ENCODE measurements around the gene SMYD2. TPM values are rescaled to one million over a fixed set of nuclear protein-coding genes. Genes with fewer than 3 reads are reported as not detected.

Gene SMYD2
- total RNA-seq, 1 experiment from 2014 or later = 6.4 TPM

- Mint-ChIP-seq H3K27me3 (ENCODE audit: low read depth) (no peaks in the 10 kb centered on the region), H3K4me3 (no peak overlapping the region), H3K27ac (no peak overlapping the region), H3K9me3 (no peaks in the 10 kb centered on the region), H3K4me1 (no peaks in the 10 kb centered on the region), H3K36me3 (no peaks in the 10 kb centered on the region)
- ChIA-PET CTCF (interaction anchor here (0.9 to 1.5 kb wide), 4 partner anchors 22 to 153 kb away, joined by 3 to 4 read pairs (median 3); no protein-coding TSS in a partner anchor), POLR2A (no interaction called here)
- TF ChIP-seq TEAD4 (CRISPR knock-in tag; IDR thresholded peaks at IDR 0.05) (no peak), FOXK1 (CRISPR knock-in tag; IDR thresholded peaks at IDR 0.05) (no peak), ATF3 (CRISPR knock-in tag; conservative IDR thresholded peaks at IDR 0.05) (no peak), MXD4 (CRISPR knock-in tag; IDR thresholded peaks at IDR 0.05; ENCODE audit: borderline replicate concordance) (no peak), RELA (CRISPR knock-in tag; IDR thresholded peaks at IDR 0.05; ENCODE audit: borderline replicate concordance) (no peak), HMGXB4 (CRISPR knock-in tag; IDR thresholded peaks at IDR 0.05) (no peak), E2F5 (CRISPR knock-in tag; IDR thresholded peaks at IDR 0.05) (no peak), ZNF317 (CRISPR knock-in tag; IDR thresholded peaks at IDR 0.05; ENCODE audit: borderline replicate concordance, low read depth) (no peak), STAT6 (CRISPR knock-in tag; conservative IDR thresholded peaks at IDR 0.05; ENCODE audit: low read depth) (no peak), JAZF1 (CRISPR knock-in tag; IDR thresholded peaks at IDR 0.05) (no peak), ZNF512 (CRISPR knock-in tag; IDR thresholded peaks at IDR 0.05; ENCODE audit: borderline replicate concordance) (no peak), MYBL2 (CRISPR knock-in tag; IDR thresholded peaks at IDR 0.05) (no peak), TCF7 (CRISPR knock-in tag; IDR thresholded peaks at IDR 0.05; ENCODE audit: low read depth) (no peak), ZNF423 (CRISPR knock-in tag; IDR thresholded peaks at IDR 0.05) (no peak)
- DNase-seq (ENCODE audit: low spot score) (no peak), ATAC-seq (no peak)
Observed at GRCh38 chr1:214236477-214236876, 44.5 kb upstream of the SMYD2 start.

- Mint-ChIP-seq H3K27ac (no peak overlapping the region), H3K9me3 (no peaks in the 10 kb centered on the region), H3K27me3 (ENCODE audit: low read depth) (no peaks in the 10 kb centered on the region), H3K36me3 (no peaks in the 10 kb centered on the region), H3K4me3 (no peak overlapping the region), H3K4me1 (peaks cover 6% of the 10 kb centered on the region; the same call in 1 of the 2 replicates)
- ChIA-PET CTCF (interaction anchor here (2.3 kb wide), 1 partner anchor 92 kb away, joined by 7 read pairs; no protein-coding TSS in a partner anchor), POLR2A (no interaction called here)
- DNase-seq (ENCODE audit: low spot score) (no peak), ATAC-seq (no peak)
- TF ChIP-seq ARID4B (CRISPR knock-in tag; IDR thresholded peaks at IDR 0.05; ENCODE audit: borderline replicate concordance) (no peak), PRDM15 (CRISPR knock-in tag; IDR thresholded peaks at IDR 0.05) (no peak), FOXK1 (CRISPR knock-in tag; IDR thresholded peaks at IDR 0.05) (no peak), ZBTB21 (CRISPR knock-in tag; IDR thresholded peaks at IDR 0.05; ENCODE audit: borderline replicate concordance) (no peak), GABPB1 (CRISPR knock-in tag; IDR thresholded peaks at IDR 0.05) (no peak), ZNF232 (CRISPR knock-in tag; IDR thresholded peaks at IDR 0.05) (no peak), SOX15 (CRISPR knock-in tag; IDR thresholded peaks at IDR 0.05) (no peak)
Observed at GRCh38 chr1:214241060-214241459, 39.9 kb upstream of the SMYD2 start.
